GM18511 (cell line): ENCODE results near the gene TCHHL1.

ENCODE experiments used
- ATAC-seq: cut with Tn5 transposase; IDR thresholded peaks from one replicate; pipeline ENCODE4 v1.9.1; 2021; ENCODE audit warnings: mild to moderate bottlenecking, moderate library complexity; ENCODE audit not compliant: unreplicated experiment

Gene TCHHL1

GRCh38 chr1:152089014-152089674, at the start of gene TCHHL1:
Gene TCHHL1, minus strand, starts transcription at chr1:152089064. Its CDS starts 921 bp downstream, at chr1:152088143.
- ATAC-seq, result no peak

GRCh38 chr1:152137215-152137614, 48.4 kb upstream of the TCHHL1 start:
- ATAC-seq, result no peak

GRCh38 chr1:152130186-152130585, 41.3 kb upstream of the TCHHL1 start:
- no peak for ATAC-seq

- no peak for ATAC-seq
Measured at GRCh38 chr1:152127673-152128072, 38.8 kb upstream of the TCHHL1 start.

- no peak for ATAC-seq
Measured at GRCh38 chr1:152125834-152126443, 37.1 kb upstream of the TCHHL1 start.

- no peak for ATAC-seq
Measured at GRCh38 chr1:152118915-152119314, 30.1 kb upstream of the TCHHL1 start.

- ATAC-seq, result no peak
Measured at GRCh38 chr1:152115344-152115743, 26.5 kb upstream of the TCHHL1 start, which contains the start of gene TCHH. Gene TCHH, minus strand, starts transcription at chr1:152115444. Its CDS starts 1,364 bp downstream, at chr1:152114080.

GRCh38 chr1:152112885-152113432, 24.1 kb upstream of the TCHHL1 start:
- no peak for ATAC-seq

GRCh38 chr1:152112101-152112884, 23.4 kb upstream of the TCHHL1 start:
- no peak for ATAC-seq

- ATAC-seq, result no peak
Measured at GRCh38 chr1:152111515-152111968, 22.7 kb upstream of the TCHHL1 start.

GRCh38 chr1:152110860-152111514, 22.1 kb upstream of the TCHHL1 start:
- no peak for ATAC-seq

- no peak for ATAC-seq
Measured at GRCh38 chr1:152110365-152110859, 21.5 kb upstream of the TCHHL1 start.

- no peak for ATAC-seq
Measured at GRCh38 chr1:152109998-152110294, 21.1 kb upstream of the TCHHL1 start.

- no peak for ATAC-seq
Measured at GRCh38 chr1:152109231-152109997, 20.6 kb upstream of the TCHHL1 start.

GRCh38 chr1:152108882-152109222, 20.0 kb upstream of the TCHHL1 start:
- ATAC-seq, result no peak

- no peak for ATAC-seq
Measured at GRCh38 chr1:152107984-152108881, 19.4 kb upstream of the TCHHL1 start.

- no peak for ATAC-seq
Measured at GRCh38 chr1:152107031-152107983, 18.4 kb upstream of the TCHHL1 start.

- ATAC-seq, result no peak
Measured at GRCh38 chr1:152104854-152105253, 16.0 kb upstream of the TCHHL1 start.
